Immature natural killer cell (primary cell): ENCODE data around the gene STYXL1. TPM values are rescaled to one million over a fixed set of nuclear protein-coding genes. Genes with fewer than 3 reads are reported as not detected.
A peak's percentile ranks its signal among the peaks of the same experiment; 100 is the strongest.
"Not testable (repeated sequence)": the region's sequence is repeated elsewhere in the genome, so short reads cannot be mapped to it uniquely, and the experiment has no call there.

Source experiments
- DNase-seq, 3 donors: peaks; one replicate each; pipeline ENCODE4 v3.0.0; 2022; ENCODE audit warnings: mixed read lengths in 1 of 3
- H3K27ac Mint-ChIP-seq, 6 donors: one replicate each; pipeline ENCODE4 v1.8.0; 2020; ENCODE audit warnings: mixed read lengths in 6 of 6, mild to moderate bottlenecking in 5 of 6, inconsistent platforms in 4 of 6, moderate library complexity in 3 of 6
- H3K27me3 Mint-ChIP-seq, 3 donors: one replicate each; pipeline ENCODE4 v1.8.0; 2020 to 2021; ENCODE audit warnings: low read depth in 3 of 3, mild to moderate bottlenecking in 3 of 3, mixed read lengths in 3 of 3, moderate library complexity in 3 of 3, inconsistent platforms in 1 of 3
- H3K36me3 Mint-ChIP-seq, 3 donors: one replicate each; pipeline ENCODE4 v1.8.0; 2020; ENCODE audit warnings: mixed read lengths in 3 of 3, inconsistent platforms in 2 of 3, mild to moderate bottlenecking in 2 of 3
- H3K4me1 Mint-ChIP-seq, 2 donors: one replicate each; pipeline ENCODE4 v1.8.0; 2020; ENCODE audit warnings: inconsistent platforms in 2 of 2, mild to moderate bottlenecking in 2 of 2, mixed read lengths in 2 of 2, moderate library complexity in 1 of 2
- H3K4me3 Mint-ChIP-seq, 5 donors: one replicate each; pipeline ENCODE4 v1.8.0; 2020; ENCODE audit warnings: mild to moderate bottlenecking in 5 of 5, mixed read lengths in 5 of 5, inconsistent platforms in 3 of 5, moderate library complexity in 3 of 5
- H3K9me3 Mint-ChIP-seq, 6 donors: one replicate each; pipeline ENCODE4 v1.8.0; 2020; ENCODE audit warnings: mild to moderate bottlenecking in 6 of 6, mixed read lengths in 6 of 6, inconsistent platforms in 4 of 6, moderate library complexity in 3 of 6
- polyA plus RNA-seq, 3 donors: library from polyadenylated mRNA; unstranded; fragments of 300-500 nt; fragmentation: Illumina TruSeq; gene quantifications; one replicate each; pipeline ENCODE4 v1.2.3, GENCODE V29; 2021

Gene STYXL1
- polyA plus RNA-seq, 3 donors from 2014 or later, result 77.7 to 102 (median 79.5) TPM

- Mint-ChIP-seq H3K4me3 (no peak overlapping the region), H3K27ac (peak overlapping the region in 1 of 6 donors; percentile 9), H3K27me3 (no peaks in the 10 kb centered on the region), H3K36me3 (peaks cover 3 to 37% (median 15%) of the 10 kb centered on the region in 3 donors), H3K4me1 (peaks cover 0 to 9% of the 10 kb centered on the region in 2 donors), H3K9me3 (no peaks in the 10 kb centered on the region)
- DNase-seq, result no peak
Measured at GRCh38 chr7:76057813-76058145, 10.0 kb upstream of the STYXL1 start.

GRCh38 chr7:76057103-76057812 lies 9.5 kb upstream of the STYXL1 start:
- Mint-ChIP-seq H3K36me3 (peaks cover 3 to 34% (median 14%) of the 10 kb centered on the region in 3 donors), H3K4me1 (peaks cover under 1 to 9% of the 10 kb centered on the region in 2 donors), H3K4me3 (no peak overlapping the region), H3K9me3 (no peaks in the 10 kb centered on the region), H3K27ac (peak overlapping the region in 2 of 6 donors; percentile 9 to 45), H3K27me3 (no peaks in the 10 kb centered on the region)
- no peak for DNase-seq

GRCh38 chr7:76056241-76056640 lies 8.4 kb upstream of the STYXL1 start:
- H3K27me3 Mint-ChIP-seq, result no peaks in the 10 kb centered on the region
- H3K27ac Mint-ChIP-seq, result no peak overlapping the region
- no peak for DNase-seq
- peaks cover 10 to 15% of the 10 kb centered on the region in 2 donors for H3K4me1 Mint-ChIP-seq
- peaks cover 3 to 28% (median 19%) of the 10 kb centered on the region in 3 donors for H3K36me3 Mint-ChIP-seq
- no peaks in the 10 kb centered on the region for H3K9me3 Mint-ChIP-seq
- H3K4me3 Mint-ChIP-seq, result no peak overlapping the region

GRCh38 chr7:76054123-76055120 lies 6.6 kb upstream of the STYXL1 start:
- Mint-ChIP-seq H3K4me1 (peaks cover 23 to 24% of the 10 kb centered on the region in 2 donors), H3K27me3 (peaks cover 0 to 1% (median 0%) of the 10 kb centered on the region in 3 donors), H3K4me3 (no peak overlapping the region), H3K36me3 (peaks cover 3 to 20% (median 16%) of the 10 kb centered on the region in 3 donors), H3K9me3 (no peaks in the 10 kb centered on the region), H3K27ac (peak overlapping the region in 1 of 6 donors; percentile 40)
- DNase-seq, result no peak

GRCh38 chr7:76053461-76053860 lies 5.7 kb upstream of the STYXL1 start:
- Mint-ChIP-seq H3K27ac (no peak overlapping the region), H3K9me3 (no peaks in the 10 kb centered on the region), H3K4me1 (peaks cover 32 to 34% of the 10 kb centered on the region in 2 donors), H3K36me3 (peaks cover 6 to 18% (median 14%) of the 10 kb centered on the region in 3 donors), H3K4me3 (no peak overlapping the region), H3K27me3 (peaks cover 0 to 1% (median 0%) of the 10 kb centered on the region in 3 donors)
- no peak for DNase-seq

- DNase-seq, H3K9me3 Mint-ChIP-seq, H3K4me3 Mint-ChIP-seq, H3K27me3 Mint-ChIP-seq, H3K36me3 Mint-ChIP-seq: not testable (repeated sequence)
- Mint-ChIP-seq H3K4me1 (peaks cover 37% of the 10 kb centered on the region in 2 donors), H3K27ac (peak overlapping the region in 3 of 6 donors; percentile 17 to 62 (median 45))
Measured at GRCh38 chr7:76052681-76053080, 4.9 kb upstream of the STYXL1 start.

- H3K4me1 Mint-ChIP-seq, result peaks cover 37 to 38% of the 10 kb centered on the region in 2 donors
- peaks cover 5 to 7% (median 6%) of the 10 kb centered on the region in 3 donors for H3K36me3 Mint-ChIP-seq
- DNase-seq, result peak in 1 of 3 donors; percentile 3
- H3K27ac Mint-ChIP-seq, result peak overlapping the region; percentile 52 to 80 (median 68)
- H3K4me3 Mint-ChIP-seq, result peak overlapping the region in 1 of 5 donors; percentile 13
- H3K9me3 Mint-ChIP-seq, result no peaks in the 10 kb centered on the region
- peaks cover 0 to 5% (median 0%) of the 10 kb centered on the region in 3 donors for H3K27me3 Mint-ChIP-seq
Measured at GRCh38 chr7:76051840-76052239, 4.0 kb upstream of the STYXL1 start.

- Mint-ChIP-seq H3K27ac (peak overlapping the region; percentile 1 to 46 (median 30)), H3K27me3 (peaks cover 0 to 5% (median 0%) of the 10 kb centered on the region in 3 donors), H3K36me3 (peaks cover 5 to 7% (median 6%) of the 10 kb centered on the region in 3 donors), H3K9me3 (no peaks in the 10 kb centered on the region), H3K4me3 (peak overlapping the region in 3 of 5 donors; percentile 1 to 23 (median 18)), H3K4me1 (peaks cover 43% of the 10 kb centered on the region in 2 donors)
- DNase-seq, result no peak
Measured at GRCh38 chr7:76050545-76050944, 2.7 kb upstream of the STYXL1 start.

GRCh38 chr7:76049295-76049694 lies 1.5 kb upstream of the STYXL1 start:
- Mint-ChIP-seq H3K36me3 (peaks cover 5 to 7% (median 6%) of the 10 kb centered on the region in 3 donors), H3K27me3 (peaks cover 0 to 5% (median 0%) of the 10 kb centered on the region in 3 donors), H3K4me1 (peaks cover 51 to 56% of the 10 kb centered on the region in 2 donors), H3K9me3 (no peaks in the 10 kb centered on the region), H3K27ac (peak overlapping the region; percentile 42 to 98 (median 96)), H3K4me3 (peak overlapping the region in 4 of 5 donors; percentile 38 to 99 (median 82))
- DNase-seq, result no peak

GRCh38 chr7:76048668-76048988 lies 828 bp upstream of the STYXL1 start:
- Mint-ChIP-seq H3K36me3 (peaks cover 5 to 7% (median 6%) of the 10 kb centered on the region in 3 donors), H3K9me3 (no peaks in the 10 kb centered on the region), H3K4me3 (peak overlapping the region; percentile 98 to 99 (median 99)), H3K4me1 (peaks cover 46 to 63% of the 10 kb centered on the region in 2 donors), H3K27me3 (peaks cover 0 to 5% (median 0%) of the 10 kb centered on the region in 3 donors), H3K27ac (peak overlapping the region; percentile 88 to 98 (median 96))
- DNase-seq, result no peak

- Mint-ChIP-seq H3K27me3 (peaks cover 0 to 5% (median 0%) of the 10 kb centered on the region in 3 donors), H3K27ac (peak overlapping the region; percentile 95 to 98 (median 96)), H3K4me3 (peak overlapping the region; percentile 98 to 99 (median 99)), H3K4me1 (peaks cover 45 to 66% of the 10 kb centered on the region in 2 donors), H3K36me3 (peaks cover 3 to 5% (median 4%) of the 10 kb centered on the region in 3 donors), H3K9me3 (no peaks in the 10 kb centered on the region)
- DNase-seq, result peak in 1 of 3 donors; percentile 25
Measured at GRCh38 chr7:76047305-76047810, 442 bp downstream of the STYXL1 start.

- Mint-ChIP-seq H3K4me3 (peak overlapping the region in 1 of 5 donors; percentile 49), H3K27ac (no peak overlapping the region), H3K36me3 (peaks cover 0 to 3% (median 0%) of the 10 kb centered on the region in 3 donors), H3K27me3 (peaks cover 0 to 5% (median 2%) of the 10 kb centered on the region in 3 donors), H3K4me1 (peaks cover 35 to 42% of the 10 kb centered on the region in 2 donors), H3K9me3 (no peaks in the 10 kb centered on the region)
- no peak for DNase-seq
Measured at GRCh38 chr7:76044375-76044865, 3.4 kb downstream of the STYXL1 start.

- H3K27me3 Mint-ChIP-seq, result peaks cover 0 to 2% (median 2%) of the 10 kb centered on the region in 3 donors
Measured at GRCh38 chr7:76040126-76040525, 7.7 kb downstream of the STYXL1 start.

More at GRCh38 chr7:76040126-76040525, 7.7 kb downstream of the STYXL1 start:
- no peak overlapping the region for H3K4me3 Mint-ChIP-seq
- no peaks in the 10 kb centered on the region for H3K36me3 Mint-ChIP-seq
- H3K9me3 Mint-ChIP-seq, result no peaks in the 10 kb centered on the region
- no peak overlapping the region for H3K27ac Mint-ChIP-seq
- peaks cover 13 to 19% of the 10 kb centered on the region in 2 donors for H3K4me1 Mint-ChIP-seq
- DNase-seq, result no peak
